Astrocyte (in vitro differentiated cells and primary cell): ENCODE data around the gene ANTXR1. TPM values are rescaled to one million over a fixed set of nuclear protein-coding genes. Genes with fewer than 3 reads are reported as not detected.

Source experiments
- DNase-seq: peaks from one replicate; pipeline ENCODE4 v3.0.0-alpha.2; 2010; ENCODE audit warnings: low read depth
- FAIRE-seq: peaks from 2 replicates; lab custom pipeline; 2011; peaks lifted over from hg19 to GRCh38; lab: Jason Lieb, UNC
- H2AFZ ChIP-seq: 2 replicates; pipeline ENCODE4 v1.6.0; 2012; ENCODE audit warnings: low read depth, low read length, inconsistent platforms
- H3K27ac ChIP-seq: 2 replicates; pipeline ENCODE4 v1.5.1; 2011; ENCODE audit warnings: low read depth, low read length, inconsistent platforms
- H3K27me3 ChIP-seq: 2 replicates; pipeline ENCODE4 v1.6.0; 2011; ENCODE audit warnings: low read length, inconsistent platforms; ENCODE audit not compliant: insufficient read depth
- H3K36me3 ChIP-seq: 2 replicates; pipeline ENCODE4 v1.5.1; 2011; ENCODE audit warnings: low read length, inconsistent platforms; ENCODE audit not compliant: insufficient read depth
- H3K4me1 ChIP-seq: 2 replicates; pipeline ENCODE4 v1.5.1; 2011; ENCODE audit warnings: low read length, inconsistent platforms; ENCODE audit not compliant: insufficient read depth
- H3K4me2 ChIP-seq: 2 replicates; pipeline ENCODE4 v1.6.0; 2012; ENCODE audit warnings: low read length, inconsistent platforms
- H3K4me3 ChIP-seq: 2 replicates; pipeline ENCODE4 v1.5.1; 2011; ENCODE audit warnings: low read depth, mild to moderate bottlenecking, low read length, inconsistent platforms; ENCODE audit not compliant: insufficient read depth
- H3K79me2 ChIP-seq: 2 replicates; pipeline ENCODE4 v1.6.0; 2012; ENCODE audit warnings: mild to moderate bottlenecking, low read length, inconsistent platforms; ENCODE audit not compliant: insufficient read depth
- H3K9ac ChIP-seq: 2 replicates; pipeline ENCODE4 v1.6.0; 2012; ENCODE audit warnings: mild to moderate bottlenecking, low read length, inconsistent platforms
- H3K9me3 ChIP-seq: 2 replicates; pipeline ENCODE4 v1.5.1; 2012; ENCODE audit warnings: low read depth, mild to moderate bottlenecking, low read length, inconsistent platforms; ENCODE audit not compliant: insufficient read depth
- H4K20me1 ChIP-seq: 2 replicates; pipeline ENCODE4 v1.6.0; 2012; ENCODE audit warnings: low read length, inconsistent platforms; ENCODE audit not compliant: insufficient read depth
- H3K27ac Mint-ChIP-seq: one replicate; pipeline ENCODE4 v1.8.0; 2021; ENCODE audit warnings: mild to moderate bottlenecking, mixed read lengths; ENCODE audit not compliant: unreplicated experiment
- H3K27me3 Mint-ChIP-seq: one replicate; pipeline ENCODE4 v1.8.0; 2021; ENCODE audit warnings: low read depth, mixed read lengths; ENCODE audit not compliant: unreplicated experiment
- H3K36me3 Mint-ChIP-seq: one replicate; pipeline ENCODE4 v1.8.0; 2021; ENCODE audit warnings: low read depth, mixed read lengths; ENCODE audit not compliant: unreplicated experiment
- H3K4me1 Mint-ChIP-seq: one replicate; pipeline ENCODE4 v1.8.0; 2021; ENCODE audit warnings: low read depth, mixed read lengths; ENCODE audit not compliant: unreplicated experiment
- H3K4me3 Mint-ChIP-seq: one replicate; pipeline ENCODE4 v1.8.0; 2021; ENCODE audit warnings: mild to moderate bottlenecking, moderate library complexity, mixed read lengths; ENCODE audit not compliant: unreplicated experiment
- H3K9me3 Mint-ChIP-seq: one replicate; pipeline ENCODE4 v1.8.0; 2021; ENCODE audit warnings: mild to moderate bottlenecking, mixed read lengths; ENCODE audit not compliant: unreplicated experiment
- CTCF ChIP-seq: IDR thresholded peaks from 2 replicates; pipeline ENCODE4 v1.5.1; 2011; ENCODE audit warnings: low read depth, mild to moderate bottlenecking, inconsistent platforms, low read length, moderate library complexity; ENCODE audit not compliant: insufficient read depth
- EZH2 ChIP-seq: IDR thresholded peaks from 2 replicates; pipeline ENCODE4 v1.6.1; 2012; ENCODE audit warnings: mild to moderate bottlenecking, low read length, inconsistent platforms; ENCODE audit not compliant: insufficient read depth
- total RNA-seq: library from RNA; stranded (reverse); gene quantifications from 2 replicates; pipeline ENCODE4 v1.2.1, GENCODE V29; 2021

ANTXR1 gene
- total RNA-seq, 1 donor from 2014 or later, result 67.8 TPM

GRCh38 chr2:69211686-69212085, 198.7 kb downstream of the ANTXR1 start:
- Mint-ChIP-seq H3K27me3 (no peaks in the 10 kb centered on the region), H3K4me3 (no peak overlapping the region), H3K36me3 (peaks cover 12% of the 10 kb centered on the region), H3K4me1 (peaks cover 6% of the 10 kb centered on the region), H3K27ac (no peak overlapping the region), H3K9me3 (peaks cover 6% of the 10 kb centered on the region)
- no peaks in the 10 kb centered on the region for H4K20me1 ChIP-seq
- peaks cover 20% of the 10 kb centered on the region for H3K4me1 ChIP-seq
- no peak overlapping the region for H3K4me2 ChIP-seq
- no peaks in the 10 kb centered on the region for H3K9me3 ChIP-seq
- H3K36me3 ChIP-seq, result peaks cover 7% of the 10 kb centered on the region
- no peak overlapping the region for H2AFZ ChIP-seq
- no peaks in the 10 kb centered on the region for H3K27me3 ChIP-seq
- no peak overlapping the region for H3K27ac ChIP-seq
- FAIRE-seq, result no peak
- H3K79me2 ChIP-seq, result no peaks in the 10 kb centered on the region
- DNase-seq, result no peak
- no peak overlapping the region for H3K9ac ChIP-seq
- no peak overlapping the region for H3K4me3 ChIP-seq
- TF ChIP-seq EZH2 (no peak), CTCF (no peak)

GRCh38 chr2:69212238-69213028, 199.5 kb downstream of the ANTXR1 start:
- TF ChIP-seq EZH2 (no peak), CTCF (no peak)
- Mint-ChIP-seq H3K4me3 (no peak overlapping the region), H3K9me3 (peaks cover 6% of the 10 kb centered on the region), H3K36me3 (peaks cover 12% of the 10 kb centered on the region), H3K27ac (no peak overlapping the region), H3K27me3 (no peaks in the 10 kb centered on the region), H3K4me1 (peaks cover 8% of the 10 kb centered on the region)
- Histone ChIP-seq H3K9me3 (no peaks in the 10 kb centered on the region), H3K27ac (no peak overlapping the region), H3K9ac (no peak overlapping the region), H3K27me3 (no peaks in the 10 kb centered on the region), H3K79me2 (no peaks in the 10 kb centered on the region), H3K4me1 (peaks cover 27% of the 10 kb centered on the region), H2AFZ (no peak overlapping the region), H3K36me3 (peaks cover 7% of the 10 kb centered on the region), H4K20me1 (no peaks in the 10 kb centered on the region), H3K4me3 (no peak overlapping the region), H3K4me2 (no peak overlapping the region)
- FAIRE-seq, result no peak
- no peak for DNase-seq

DNA sequence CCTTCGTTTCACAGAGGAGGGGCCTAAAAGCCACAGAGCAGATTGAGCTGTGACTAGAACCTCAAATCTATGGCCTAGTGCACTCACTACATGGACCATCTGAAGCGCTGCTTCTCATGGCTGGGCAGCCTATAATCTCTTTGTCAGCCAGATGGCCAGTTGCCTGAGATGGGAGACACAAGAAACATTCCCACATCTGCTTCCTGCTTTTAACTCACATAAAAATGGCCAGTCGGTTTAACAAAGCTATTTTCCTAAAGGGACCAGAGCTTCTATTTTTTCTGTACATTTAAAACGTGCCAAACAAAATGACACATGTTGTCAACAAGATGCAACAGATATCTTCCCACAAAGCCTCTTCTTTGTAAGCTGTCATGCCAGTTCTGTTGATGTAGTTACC, 200.2 kb downstream of the ANTXR1 start:
- TF ChIP-seq CTCF, result no peak
- no peak for TF ChIP-seq EZH2
- H3K4me3 ChIP-seq, result no peak overlapping the region
- Mint-ChIP-seq H3K27ac (peak overlapping the region; percentile 11), H3K4me1 (peaks cover 8% of the 10 kb centered on the region), H3K27me3 (no peaks in the 10 kb centered on the region), H3K4me3 (no peak overlapping the region), H3K9me3 (peaks cover 3% of the 10 kb centered on the region), H3K36me3 (peaks cover 12% of the 10 kb centered on the region)
- H3K4me1 ChIP-seq, result peaks cover 27% of the 10 kb centered on the region
- peaks cover 6% of the 10 kb centered on the region for H3K36me3 ChIP-seq
- DNase-seq, result no peak
- no peaks in the 10 kb centered on the region for H3K27me3 ChIP-seq
- no peaks in the 10 kb centered on the region for H4K20me1 ChIP-seq
- no peak overlapping the region for H3K4me2 ChIP-seq
- no peak overlapping the region for H3K9ac ChIP-seq
- no peaks in the 10 kb centered on the region for H3K79me2 ChIP-seq
- FAIRE-seq, result no peak
- no peak overlapping the region for H2AFZ ChIP-seq
- H3K9me3 ChIP-seq, result no peaks in the 10 kb centered on the region
- no peak overlapping the region for H3K27ac ChIP-seq
